HG03469 (cell line): ENCODE measurements around the gene DTX4.

Experiments
- ATAC-seq: cut with Tn5 transposase; IDR thresholded peaks from one replicate; pipeline ENCODE4 v1.9.1; 2021; ENCODE audit warnings: mild to moderate bottlenecking, moderate library complexity, moderate number of reproducible peaks; ENCODE audit not compliant: unreplicated experiment

DTX4 gene

DNA sequence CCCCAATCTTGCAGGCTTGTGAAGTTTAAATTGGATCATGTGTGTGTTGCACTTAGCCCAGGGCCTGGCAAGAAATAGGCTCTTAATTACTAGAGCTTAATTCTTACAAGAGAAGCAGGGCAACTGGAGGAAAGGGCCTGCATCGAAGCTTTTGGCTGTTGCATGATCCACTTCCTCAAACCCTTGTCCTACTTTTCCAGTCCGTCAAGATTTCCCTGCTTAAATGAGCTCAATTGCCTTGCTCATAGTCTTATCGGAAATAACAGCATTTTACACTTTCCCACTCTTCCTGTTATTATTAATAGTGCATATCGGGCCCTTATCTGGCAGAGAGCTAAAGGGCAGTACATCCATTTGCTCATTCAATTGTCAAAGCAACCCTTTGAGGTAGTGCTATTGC is 18.1 kb downstream of the DTX4 start:
- no peak for ATAC-seq

DNA sequence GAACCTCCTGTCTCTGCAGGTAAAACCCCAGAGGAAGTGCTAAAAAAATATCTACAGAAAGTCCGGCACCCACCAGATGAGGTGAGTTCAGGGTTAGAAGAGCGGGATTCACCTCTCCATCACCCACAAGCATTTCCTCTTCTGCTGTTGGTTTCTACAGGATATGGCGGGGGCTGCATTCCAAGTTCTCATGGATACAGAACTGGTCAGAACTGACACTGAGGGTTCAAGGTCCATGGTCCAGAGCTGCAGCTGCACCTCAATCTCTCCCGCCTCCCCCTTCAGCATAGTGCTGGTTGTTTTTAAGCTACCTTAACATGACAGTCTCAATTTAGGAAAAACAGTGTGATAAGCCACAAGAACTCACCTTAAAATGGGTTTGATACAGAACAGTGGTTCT is 19.2 kb downstream of the DTX4 start:
- no peak for ATAC-seq

- no peak for ATAC-seq
Observed at GRCh38 chr11:59191890-59192289, 20.0 kb downstream of the DTX4 start.

DNA sequence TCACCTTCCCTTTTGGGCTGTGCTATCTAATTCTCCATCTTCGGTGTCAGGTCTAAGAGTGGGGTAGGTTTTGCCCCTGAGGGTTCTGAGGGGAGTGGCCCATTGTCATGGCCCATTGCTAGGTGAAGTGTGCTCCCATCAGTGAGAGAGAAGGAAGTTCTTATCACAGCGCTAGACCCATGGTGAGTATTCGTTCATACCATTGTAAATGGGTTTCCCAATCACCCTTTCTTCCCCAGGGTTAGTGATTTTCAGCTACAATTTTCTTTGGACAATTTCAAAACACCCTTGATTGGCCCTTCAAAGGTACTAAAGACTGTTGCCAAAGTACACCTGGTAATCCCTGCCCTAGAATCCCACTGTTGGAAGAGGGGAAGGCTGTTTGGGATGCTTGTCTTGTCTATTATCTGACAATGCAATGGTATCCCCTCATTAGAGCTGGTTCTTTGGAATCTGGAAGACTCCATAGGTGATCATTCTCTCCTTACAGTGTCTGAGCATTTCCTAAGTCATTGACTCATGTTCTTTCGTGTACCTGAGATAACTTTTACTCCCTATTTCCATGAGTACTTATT is 20.6 kb downstream of the DTX4 start:
- ATAC-seq: no peak

GRCh38 chr11:59193587-59194130 is 21.7 kb downstream of the DTX4 start:
- ATAC-seq: no peak

DNA sequence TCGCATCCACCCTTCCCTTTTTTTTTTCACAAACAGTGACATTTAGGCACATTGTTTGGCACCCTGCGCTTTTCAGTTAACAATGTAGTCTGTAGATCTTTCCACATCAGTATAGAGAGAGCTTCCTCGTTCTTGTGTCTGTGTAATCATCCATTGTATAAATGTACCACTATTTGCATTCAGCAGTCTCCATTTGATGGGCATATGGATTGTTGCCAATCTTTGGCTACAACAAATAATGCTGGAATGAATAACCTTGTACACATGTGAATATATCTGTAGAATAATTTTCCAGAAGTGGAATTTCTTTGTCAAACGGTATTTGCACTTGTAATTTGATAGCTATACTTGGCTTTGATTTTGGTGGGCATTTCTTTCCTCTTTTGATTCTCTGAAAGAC is 23.7 kb downstream of the DTX4 start:
- ATAC-seq: no peak

GRCh38 chr11:59196777-59197176 is 24.8 kb downstream of the DTX4 start:
- ATAC-seq: no peak

DNA sequence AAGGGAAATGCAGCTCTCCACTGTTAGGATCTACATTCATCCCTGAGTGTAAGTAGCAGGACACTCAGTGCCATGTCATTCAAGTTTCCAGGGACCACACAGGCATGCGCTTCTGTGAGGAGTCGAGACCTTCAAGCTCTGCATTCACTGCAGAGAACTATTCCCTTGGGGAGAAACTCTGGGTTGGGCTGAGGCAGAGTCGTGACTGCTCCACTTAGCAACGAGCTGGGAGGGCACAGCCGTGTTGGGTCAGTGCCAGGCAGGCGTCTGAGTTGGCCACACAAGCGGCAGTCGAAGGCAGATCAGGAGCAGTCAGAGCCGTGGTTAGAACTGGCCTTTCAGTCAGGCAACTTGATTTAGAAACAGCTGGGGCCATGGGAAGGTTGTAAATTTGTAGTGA is 26.1 kb downstream of the DTX4 start:
- no peak for ATAC-seq

- no peak for ATAC-seq
Observed at GRCh38 chr11:59198726-59199125, 26.8 kb downstream of the DTX4 start.

GRCh38 chr11:59199546-59200422 is 27.9 kb downstream of the DTX4 start:
- ATAC-seq: peak; percentile 46

GRCh38 chr11:59200423-59200746 is 28.5 kb downstream of the DTX4 start:
- no peak for ATAC-seq

DNA sequence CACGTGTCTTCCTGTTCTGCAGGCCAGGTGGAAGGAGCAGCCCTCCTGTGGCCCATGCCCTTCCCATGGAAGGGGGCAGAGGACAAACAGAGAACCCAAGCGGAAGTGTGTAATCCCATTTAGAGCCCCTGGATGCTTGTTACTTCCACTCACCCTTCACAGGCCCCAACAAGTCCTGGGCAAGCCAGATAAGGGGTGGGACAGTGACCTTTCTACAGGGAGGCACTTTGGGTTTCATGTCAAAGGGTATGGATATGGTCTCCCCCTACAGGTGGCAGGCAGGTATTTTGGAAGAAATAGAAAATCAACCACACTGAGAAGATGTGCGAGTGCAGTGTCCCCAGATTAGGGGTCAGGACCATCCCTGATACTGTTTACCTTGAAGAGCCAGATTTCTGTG is 29.4 kb downstream of the DTX4 start:
- ATAC-seq: no peak

GRCh38 chr11:59204746-59205145 is 32.8 kb downstream of the DTX4 start:
- no peak for ATAC-seq

- ATAC-seq: no peak
Observed at GRCh38 chr11:59205648-59206047, 33.7 kb downstream of the DTX4 start.

DNA sequence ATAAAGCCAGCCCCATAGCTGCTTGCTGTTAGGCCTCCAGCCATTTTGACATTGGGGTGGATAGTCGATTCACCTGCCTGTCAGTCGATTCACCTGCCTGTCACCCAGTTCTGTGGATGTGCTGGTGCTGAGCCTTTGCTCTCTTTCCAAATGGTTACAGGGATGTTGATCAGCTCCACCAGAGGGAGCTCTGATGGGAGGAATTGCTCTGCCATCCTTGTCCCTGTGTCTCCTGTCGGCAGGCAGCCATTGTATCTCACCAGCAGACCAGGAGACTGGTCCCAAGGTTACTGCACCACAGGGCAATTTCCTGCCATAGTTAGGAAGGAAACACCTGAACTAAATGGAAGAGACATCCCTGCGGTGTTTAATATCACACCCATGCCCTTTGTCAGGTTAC is 34.7 kb downstream of the DTX4 start:
- ATAC-seq: no peak

- ATAC-seq: peak; percentile 85
Observed at GRCh38 chr11:59207988-59208451, 36.1 kb downstream of the DTX4 start.

GRCh38 chr11:59208956-59209355 is 37.0 kb downstream of the DTX4 start:
- ATAC-seq: no peak

- ATAC-seq: no peak
Observed at GRCh38 chr11:59212222-59212621, 40.3 kb downstream of the DTX4 start.

DNA sequence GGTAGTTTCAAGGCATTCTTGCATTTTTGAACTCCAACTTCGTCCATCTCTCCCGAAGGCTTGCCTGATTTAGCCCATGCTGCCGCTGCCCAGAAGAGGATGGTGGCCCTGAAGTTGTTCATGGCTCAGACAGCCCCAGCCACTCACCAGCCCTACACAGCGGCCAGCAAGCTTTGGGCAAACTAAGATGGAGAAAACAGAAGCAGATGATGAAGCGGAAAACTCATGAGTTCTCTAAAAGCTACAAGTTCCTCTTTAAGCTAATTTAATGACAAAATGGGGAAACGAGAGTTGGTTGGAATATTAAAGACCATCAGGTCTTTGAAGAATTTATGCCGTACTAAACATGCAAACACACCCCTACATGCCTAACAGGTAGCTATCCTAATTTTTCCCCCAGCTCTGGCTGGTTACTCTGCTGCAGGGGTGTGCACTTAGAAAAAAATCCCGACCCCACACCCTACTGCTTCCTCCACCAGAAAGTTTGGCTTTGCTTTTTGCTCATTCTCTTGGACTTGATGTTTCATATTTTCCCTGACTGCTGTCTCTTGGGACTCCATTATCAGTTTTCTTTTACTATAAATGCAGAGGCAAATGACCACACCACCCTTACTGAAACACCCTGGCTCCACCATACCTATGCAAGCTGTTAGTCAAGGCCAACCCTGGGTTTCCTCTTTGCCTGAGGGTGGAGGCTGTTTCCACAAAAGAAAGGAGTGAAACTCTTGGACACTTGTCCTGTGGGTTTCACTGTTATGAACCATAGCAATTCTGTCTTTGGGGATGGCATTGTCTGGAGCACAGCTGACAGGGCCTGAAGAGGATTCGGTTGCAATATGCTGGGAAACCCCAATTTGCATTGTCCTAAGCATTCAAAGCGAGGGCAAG is 41.1 kb downstream of the DTX4 start, which contains the start of gene MPEG1:
Gene MPEG1 (minus strand): TSS at position 184 of the 888 bp plus-strand sequence. CDS start 62 bp downstream, at position 122.
- no peak for ATAC-seq

DNA sequence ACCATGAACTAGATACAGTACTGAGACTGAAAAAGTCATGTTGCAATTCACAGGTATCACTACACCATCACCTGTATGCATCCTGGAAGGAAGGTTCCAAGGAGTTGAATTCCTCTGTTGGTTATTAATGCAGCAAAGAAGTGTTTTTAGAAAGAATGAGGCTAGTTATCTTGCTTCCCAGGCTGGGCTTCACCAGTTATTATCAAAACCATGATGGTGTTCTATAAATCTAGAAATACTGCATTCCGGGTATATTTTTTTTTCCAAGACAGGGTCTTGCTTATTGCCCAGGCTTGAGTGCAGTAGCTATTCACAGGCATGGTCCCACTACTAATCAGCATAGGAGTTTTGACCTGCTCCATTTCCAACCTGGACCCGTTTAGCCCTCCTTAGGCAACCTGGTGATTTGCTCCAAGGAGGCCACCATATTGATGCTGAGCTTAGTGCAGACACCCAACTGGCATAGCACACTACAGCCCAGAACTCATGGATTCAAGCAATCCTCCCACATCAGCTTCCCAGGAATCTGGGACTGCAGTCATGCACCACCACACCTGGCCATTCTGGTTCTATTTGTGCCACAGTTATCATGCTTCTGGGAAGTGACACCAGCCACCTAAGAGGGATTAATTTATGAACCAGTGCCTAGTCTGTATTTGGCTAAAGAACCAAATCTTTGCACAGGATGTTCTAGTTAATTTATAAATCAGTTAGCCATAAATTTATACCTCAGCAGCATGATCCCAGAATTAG is 42.4 kb downstream of the DTX4 start:
- ATAC-seq: no peak
